Daoy (cell line): ENCODE results near the gene WNK2. TPM values are rescaled to one million over a fixed set of nuclear protein-coding genes. Genes with fewer than 3 reads are reported as not detected.
"Not testable (repeated sequence)": the region's sequence is repeated elsewhere in the genome, so short reads cannot be mapped to it uniquely, and the experiment has no call there.

Source experiments
- DNase-seq: peaks from one replicate; pipeline ENCODE4 v3.0.0-alpha.2; 2015; ENCODE audit warnings: low read depth
- total RNA-seq: library from RNA; depleted of rRNA; stranded (reverse); fragments of >200 nt; shearing (Covaris generic); gene quantifications from 2 replicates; pipeline ENCODE4 v1.2.3, GENCODE V29; 2014; rRNA removed

WNK2 gene
- total RNA-seq, 1 experiment from 2014 or later, result 1.4 TPM

DNA sequence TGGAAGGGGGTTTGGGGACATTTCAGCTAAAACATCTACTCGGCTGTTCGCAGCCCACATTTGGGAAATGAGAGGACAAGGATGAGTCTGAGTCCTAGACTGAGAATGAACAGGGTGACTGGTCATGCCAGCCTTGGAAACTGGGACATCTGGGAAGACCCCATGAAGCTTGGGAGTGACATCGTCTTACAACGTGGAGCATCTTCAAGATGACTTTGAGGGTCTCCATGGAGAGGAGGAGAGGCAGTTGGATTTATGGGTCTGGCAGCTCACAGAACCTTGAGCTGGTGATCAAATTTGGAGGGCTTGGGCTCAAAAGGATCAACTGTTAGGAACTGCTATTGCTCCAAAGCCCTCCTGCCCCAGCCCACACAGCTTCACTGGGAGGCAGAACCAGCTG, 182.5 kb downstream of the WNK2 start:
- not testable (repeated sequence) for DNase-seq

DNA sequence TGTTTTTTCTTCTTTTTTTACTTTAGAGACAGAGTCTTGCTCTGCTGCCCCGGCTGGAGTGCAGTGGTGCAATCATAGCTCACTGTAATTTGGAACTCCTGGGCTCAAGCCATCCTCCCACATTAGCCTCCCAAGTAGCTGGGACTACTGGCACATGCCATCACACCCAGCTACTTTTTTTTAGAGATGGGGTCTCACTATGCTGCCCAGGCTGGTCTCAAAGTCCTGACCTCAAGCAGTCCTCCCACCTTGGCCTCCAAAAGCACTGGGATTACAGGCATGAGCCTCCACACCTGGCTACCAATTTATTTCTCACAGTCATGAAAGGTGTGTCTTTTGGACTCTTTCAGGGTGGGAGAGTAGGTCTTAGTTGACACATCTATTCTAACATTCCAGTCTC, 184.5 kb downstream of the WNK2 start:
- no peak for DNase-seq

DNA sequence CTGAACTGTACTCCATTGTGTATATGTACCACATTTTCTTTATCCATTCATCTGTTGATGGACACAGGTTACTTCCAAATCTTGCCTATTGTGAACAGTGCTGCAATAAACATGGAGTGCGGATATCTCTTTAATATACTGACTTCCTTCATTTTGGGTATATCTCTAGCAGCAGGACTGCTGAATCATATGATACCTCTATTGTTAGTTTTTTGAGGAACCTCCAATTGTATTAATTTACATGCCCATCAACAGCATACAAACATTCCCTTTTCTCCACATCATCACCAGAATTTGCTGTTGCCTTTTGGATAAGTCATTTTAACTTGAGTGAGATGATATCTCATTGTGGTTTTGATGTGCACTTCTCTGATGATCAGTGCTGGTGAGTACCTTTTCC, 185.7 kb downstream of the WNK2 start:
- no peak for DNase-seq

Other genes starting within 250 kb of the WNK2 start
- 0.06 and 0.65 TPM in 2 replicates for gene FGD3, start 236.6 kb upstream of the WNK2 start, total RNA-seq
- 0.40 and 1.3 TPM in 2 replicates for gene SUSD3, start 125.4 kb upstream of the WNK2 start, total RNA-seq
- 36.1 and 64.4 TPM in 2 replicates for gene CARD19, start 87.9 kb upstream of the WNK2 start, total RNA-seq
- gene NINJ1, start 49.9 kb upstream of the WNK2 start, total RNA-seq, result 18.2 and 19.9 TPM in 2 replicates